ENCODE measurements around the gene SASH3.

Gene SASH3

DNA sequence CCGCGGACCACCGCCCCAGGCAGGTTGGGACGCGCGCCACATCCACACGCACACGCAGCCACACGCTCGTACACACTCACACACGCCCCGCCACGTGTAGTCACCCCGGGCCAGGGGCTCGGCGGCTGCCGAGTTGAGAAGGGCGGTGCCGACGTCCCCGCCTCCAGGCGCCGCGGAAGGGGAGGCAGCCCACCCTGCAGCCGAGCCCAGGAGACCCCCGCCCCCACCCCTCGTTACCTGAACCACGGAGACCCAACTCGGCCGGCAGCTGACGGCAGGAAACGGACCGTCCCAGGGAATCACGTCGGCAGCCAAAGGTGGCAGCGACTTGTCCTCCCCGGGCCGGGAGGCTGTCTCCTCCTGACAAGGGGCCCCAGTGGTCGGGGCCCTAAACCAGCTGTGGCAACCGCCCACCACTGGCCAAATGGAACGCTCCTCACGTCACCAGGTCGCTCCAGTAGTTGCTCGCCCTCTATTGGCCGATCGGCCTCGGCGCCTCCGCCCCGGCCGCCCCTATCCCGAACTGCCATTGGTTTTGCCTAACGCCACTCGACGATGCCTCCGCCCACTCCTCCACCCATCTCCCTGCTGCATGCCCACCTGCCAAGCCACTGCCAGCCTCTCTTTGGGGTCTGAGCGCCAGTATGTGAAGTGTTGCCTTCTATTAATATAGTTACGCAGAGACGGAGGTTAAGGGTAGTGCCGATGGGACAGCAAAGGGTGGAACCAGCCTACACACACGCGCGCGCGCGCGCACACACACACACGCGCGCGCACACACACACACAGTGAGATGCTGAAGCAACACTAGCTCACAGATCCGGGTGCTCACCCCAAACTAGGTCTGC lies 63.9 kb downstream of the SASH3 start, which contains the start of gene ZDHHC9:
ZDHHC9 (minus strand) TSS at position 428 of the 848 bp plus-strand sequence. CDS start 1,941 bp downstream, outside the sequence.
- DNase-seq (ENCODE audit: low read depth), result peak; percentile 84
- TF ChIP-seq, protein P1, sequence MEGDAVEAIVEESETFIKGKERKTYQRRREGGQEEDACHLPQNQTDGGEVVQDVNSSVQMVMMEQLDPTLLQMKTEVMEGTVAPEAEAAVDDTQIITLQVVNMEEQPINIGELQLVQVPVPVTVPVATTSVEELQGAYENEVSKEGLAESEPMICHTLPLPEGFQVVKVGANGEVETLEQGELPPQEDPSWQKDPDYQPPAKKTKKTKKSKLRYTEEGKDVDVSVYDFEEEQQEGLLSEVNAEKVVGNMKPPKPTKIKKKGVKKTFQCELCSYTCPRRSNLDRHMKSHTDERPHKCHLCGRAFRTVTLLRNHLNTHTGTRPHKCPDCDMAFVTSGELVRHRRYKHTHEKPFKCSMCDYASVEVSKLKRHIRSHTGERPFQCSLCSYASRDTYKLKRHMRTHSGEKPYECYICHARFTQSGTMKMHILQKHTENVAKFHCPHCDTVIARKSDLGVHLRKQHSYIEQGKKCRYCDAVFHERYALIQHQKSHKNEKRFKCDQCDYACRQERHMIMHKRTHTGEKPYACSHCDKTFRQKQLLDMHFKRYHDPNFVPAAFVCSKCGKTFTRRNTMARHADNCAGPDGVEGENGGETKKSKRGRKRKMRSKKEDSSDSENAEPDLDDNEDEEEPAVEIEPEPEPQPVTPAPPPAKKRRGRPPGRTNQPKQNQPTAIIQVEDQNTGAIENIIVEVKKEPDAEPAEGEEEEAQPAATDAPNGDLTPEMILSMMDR (conservative IDR thresholded peaks at IDR 0.05; ENCODE audit: control insufficient read depth, insufficient read depth, low read depth, low read length), result no peak
- peak within 1 kb of the TSS; percentile 68 for H3K4me3 ChIP-seq (ENCODE audit: control insufficient read depth, low read depth, low read length)

Measured in fibroblast of mammary gland (primary cell).